ENCODE measurements around the gene RPL41.

Gene RPL41

GRCh38 chr12:56160193-56160763 lies 43.8 kb downstream of the RPL41 start:
- DNase-seq = peak in 1 of 42 donors; percentile 41
- intact Hi-C loops (cut with DNase I) = no loop called here

- intact Hi-C loops (cut with DNase I) = no loop called here
- DNase-seq = no peak
These were observed 44.7 kb downstream of the RPL41 start for GRCh38 chr12:56160894-56161689.

GRCh38 chr12:56161690-56162351 lies 45.4 kb downstream of the RPL41 start:
- no peak for DNase-seq
- intact Hi-C loops (cut with DNase I) = no loop called here

- peak in 2 of 42 donors; percentile 7 to 28 for DNase-seq
- intact Hi-C loops (cut with DNase I) = no loop called here
These were observed 46.2 kb downstream of the RPL41 start for GRCh38 chr12:56162468-56163290.

GRCh38 chr12:56163533-56164344 lies 47.3 kb downstream of the RPL41 start:
- no peak for DNase-seq
- intact Hi-C loops (cut with DNase I) = no loop called here

- no peak for DNase-seq
- intact Hi-C loops (cut with DNase I) = no loop called here
These were observed 47.9 kb downstream of the RPL41 start for GRCh38 chr12:56164345-56164729.

- no peak for DNase-seq
- intact Hi-C loops (cut with DNase I) = no loop called here
These were observed 48.9 kb downstream of the RPL41 start for GRCh38 chr12:56165369-56165768.
